ENCODE measurements around the gene ZNF521.
"Not testable (repeated sequence)": the region's sequence is repeated elsewhere in the genome, so short reads cannot be mapped to it uniquely, and the experiment has no call there.

The ZNF521 gene

DNA sequence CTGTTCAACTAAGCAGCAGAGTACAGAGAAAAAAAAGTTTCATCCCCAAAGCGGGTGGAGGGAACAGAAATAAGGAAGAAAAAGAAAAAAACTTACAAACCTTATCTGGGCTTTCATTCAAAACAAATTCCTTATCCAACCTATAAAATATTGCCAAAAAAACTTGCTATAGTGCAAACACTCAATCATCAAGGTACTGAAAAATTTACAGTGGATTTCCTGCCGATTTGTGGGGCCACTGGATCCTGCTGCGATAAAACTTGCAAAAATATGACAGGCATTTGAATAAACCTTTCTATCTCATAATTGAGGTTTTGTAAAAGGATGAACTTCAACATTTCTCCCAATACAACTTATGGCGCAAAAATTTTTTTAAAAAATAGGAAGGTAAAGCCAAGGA lies 77.0 kb downstream of the ZNF521 start:
- DNase-seq: no peak
- no peaks in the 10 kb centered on the region for H3K36me3 Mint-ChIP-seq
- no peak for ATAC-seq (replicated peaks)
- no peaks in the 10 kb centered on the region for H3K4me1 Mint-ChIP-seq
- H3K9me3 Mint-ChIP-seq: peaks cover 2 to 3% of the 10 kb centered on the region in 2 donors
- H3K27me3 Mint-ChIP-seq: peaks cover 4 to 5% of the 10 kb centered on the region in 2 donors
- H3K4me3 Mint-ChIP-seq: no peak overlapping the region
- no peak overlapping the region for H3K27ac Mint-ChIP-seq

DNA sequence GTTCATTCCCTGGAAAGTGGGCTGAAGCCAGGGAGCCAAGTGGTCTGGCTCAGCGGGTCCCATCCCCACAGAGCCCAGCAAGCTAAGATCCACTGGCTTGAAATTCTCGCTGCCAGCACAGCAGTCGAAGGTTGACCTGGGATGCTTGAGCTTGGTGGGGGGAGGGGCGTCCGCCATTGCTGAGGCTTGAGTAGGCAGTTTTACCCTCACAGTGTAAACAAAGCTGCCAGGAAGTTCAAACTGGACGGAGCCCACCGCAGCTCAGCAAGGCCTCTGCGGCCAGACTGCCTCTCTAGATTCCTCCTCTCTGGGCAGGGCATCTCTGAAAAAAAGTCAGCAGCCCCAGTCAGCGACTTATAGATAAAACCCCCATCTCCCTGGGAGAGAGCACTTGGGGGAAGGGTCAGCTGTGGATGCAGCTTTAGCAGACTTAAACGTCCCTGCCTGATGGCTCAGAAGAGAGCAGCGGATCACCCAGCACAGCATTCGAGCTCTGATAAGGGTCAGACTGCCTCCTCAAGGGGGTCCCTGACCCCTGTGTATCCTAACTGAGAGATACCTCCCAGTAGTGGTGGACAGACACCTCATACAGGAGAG lies 84.9 kb downstream of the ZNF521 start:
- H3K4me3 Mint-ChIP-seq; H3K27me3 Mint-ChIP-seq; H3K9me3 Mint-ChIP-seq; H3K36me3 Mint-ChIP-seq; H3K27ac Mint-ChIP-seq; DNase-seq; ATAC-seq (replicated peaks); H3K4me1 Mint-ChIP-seq: not testable (repeated sequence)

DNA sequence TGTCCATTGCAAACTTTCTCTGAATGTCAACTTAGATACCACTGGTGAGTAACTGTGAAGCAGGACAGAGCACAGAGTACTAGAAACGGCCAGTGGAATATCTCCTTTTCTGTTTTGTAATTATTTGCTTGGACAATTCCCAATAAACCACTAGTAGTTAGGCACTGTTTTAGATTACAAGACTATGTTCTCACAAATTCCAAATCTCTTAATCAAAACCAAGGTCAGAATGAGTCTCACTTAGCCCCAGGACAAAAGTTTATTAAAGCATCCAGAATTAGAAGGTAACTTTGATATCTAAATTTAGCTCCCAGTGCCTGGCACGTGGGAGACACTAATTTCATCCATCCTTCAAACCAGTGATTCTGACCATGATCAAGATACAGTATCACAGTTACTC lies 89.0 kb downstream of the ZNF521 start:
- Mint-ChIP-seq H3K4me3 (no peak overlapping the region), H3K9me3 (no peaks in the 10 kb centered on the region), H3K27me3 (peaks cover 6 to 10% of the 10 kb centered on the region in 2 donors), H3K4me1 (no peaks in the 10 kb centered on the region), H3K36me3 (no peaks in the 10 kb centered on the region), H3K27ac (no peak overlapping the region)
- no peak for DNase-seq
- ATAC-seq (replicated peaks): no peak

DNA sequence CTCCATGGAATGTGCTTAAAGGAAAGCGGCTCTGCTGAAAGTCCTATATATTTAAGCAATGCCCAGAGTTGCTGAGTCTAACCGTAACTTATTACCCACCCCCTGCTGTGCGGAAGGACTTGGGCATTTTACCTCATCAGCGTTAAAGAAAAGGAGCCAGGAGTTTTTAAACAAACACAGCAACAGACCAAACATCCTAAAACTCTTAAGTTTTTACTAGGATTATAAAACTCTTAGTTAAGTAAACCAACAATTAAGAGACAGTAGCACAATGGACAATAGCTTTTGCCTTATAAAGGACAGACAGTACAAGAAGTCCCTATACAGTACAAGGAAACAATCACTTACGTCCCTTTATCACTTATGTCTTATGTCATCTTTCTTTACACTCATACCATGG lies 90.2 kb downstream of the ZNF521 start:
- H3K27me3 Mint-ChIP-seq: peaks cover 0 to 10% of the 10 kb centered on the region in 2 donors
- ATAC-seq (replicated peaks): no peak
- no peaks in the 10 kb centered on the region for H3K9me3 Mint-ChIP-seq
- H3K4me3 Mint-ChIP-seq: no peak overlapping the region
- H3K4me1 Mint-ChIP-seq: no peaks in the 10 kb centered on the region
- no peak overlapping the region for H3K27ac Mint-ChIP-seq
- H3K36me3 Mint-ChIP-seq: no peaks in the 10 kb centered on the region
- no peak for DNase-seq

DNA sequence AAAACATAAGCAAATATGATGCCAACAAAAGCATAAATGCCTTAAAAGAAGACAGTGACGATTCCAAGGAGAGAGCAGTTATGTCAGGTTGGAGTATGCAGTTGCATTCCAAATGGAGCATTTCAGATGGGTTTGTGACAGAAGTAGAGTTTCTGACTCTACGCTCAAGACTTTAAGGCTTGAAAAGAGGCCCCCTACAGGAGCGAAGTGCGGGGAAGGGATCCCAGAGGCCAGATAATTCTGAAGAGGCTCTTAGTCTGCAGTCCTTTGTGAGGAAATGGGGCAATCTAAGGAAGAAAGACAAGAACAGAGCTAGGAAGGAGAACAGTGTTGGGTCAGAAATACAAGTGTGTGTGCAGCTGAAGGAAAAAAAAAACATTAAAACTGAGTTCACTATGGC lies 95.5 kb downstream of the ZNF521 start:
- no peaks in the 10 kb centered on the region for H3K4me1 Mint-ChIP-seq

DNA sequence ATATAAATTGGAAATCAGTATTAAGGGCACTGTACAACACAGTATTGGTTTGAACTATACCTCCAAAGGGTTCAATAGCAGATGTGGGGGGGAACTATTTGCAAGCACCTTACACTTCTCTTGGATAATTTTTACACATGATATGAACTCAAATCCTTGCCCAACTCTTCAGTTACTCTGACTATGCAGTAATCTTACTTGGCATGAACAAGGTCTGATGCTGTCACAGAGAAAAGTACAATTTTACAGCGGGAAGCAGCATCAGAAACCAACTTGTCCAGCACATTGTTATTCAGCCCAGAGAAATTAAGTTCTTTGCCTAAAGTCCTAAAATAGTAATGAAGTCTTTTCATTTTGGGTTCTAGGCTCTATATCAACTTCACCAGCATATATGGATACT lies 98.2 kb downstream of the ZNF521 start:
- Mint-ChIP-seq H3K27me3 (no peaks in the 10 kb centered on the region), H3K36me3 (no peaks in the 10 kb centered on the region), H3K4me1 (no peaks in the 10 kb centered on the region), H3K9me3 (no peaks in the 10 kb centered on the region), H3K4me3 (no peak overlapping the region), H3K27ac (no peak overlapping the region)
- no peak for ATAC-seq (replicated peaks)
- no peak for DNase-seq

More for the DNA sequence above, 95.5 kb downstream of the ZNF521 start:
- DNase-seq (no peak), ATAC-seq (replicated peaks) (no peak)
- no peak overlapping the region for H3K27ac Mint-ChIP-seq
- H3K27me3 Mint-ChIP-seq: no peaks in the 10 kb centered on the region
- no peak overlapping the region for H3K4me3 Mint-ChIP-seq
- H3K9me3 Mint-ChIP-seq: no peaks in the 10 kb centered on the region
- H3K36me3 Mint-ChIP-seq: no peaks in the 10 kb centered on the region

DNA sequence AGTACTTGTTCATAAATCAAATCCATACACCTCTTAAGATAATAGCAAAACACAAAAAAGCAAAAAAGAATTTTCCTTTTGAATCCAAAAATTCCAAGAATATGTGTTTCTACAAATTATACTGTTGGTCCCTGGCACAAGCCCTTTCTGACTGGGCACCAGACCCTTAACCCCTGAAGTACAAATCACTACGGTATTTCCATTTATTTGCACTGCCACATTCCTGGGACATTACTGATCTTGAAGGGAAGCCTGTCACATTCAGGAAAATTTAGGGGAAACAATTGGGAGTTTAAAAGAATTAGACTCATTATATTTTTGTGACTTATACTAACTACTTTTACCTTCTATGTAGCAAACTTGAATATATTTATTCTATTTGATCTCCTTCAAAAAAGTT lies 98.8 kb downstream of the ZNF521 start:
- Mint-ChIP-seq H3K4me1 (no peaks in the 10 kb centered on the region), H3K27me3 (no peaks in the 10 kb centered on the region), H3K9me3 (no peaks in the 10 kb centered on the region), H3K4me3 (no peak overlapping the region), H3K27ac (no peak overlapping the region), H3K36me3 (no peaks in the 10 kb centered on the region)
- ATAC-seq (replicated peaks) (no peak), DNase-seq (no peak)

DNA sequence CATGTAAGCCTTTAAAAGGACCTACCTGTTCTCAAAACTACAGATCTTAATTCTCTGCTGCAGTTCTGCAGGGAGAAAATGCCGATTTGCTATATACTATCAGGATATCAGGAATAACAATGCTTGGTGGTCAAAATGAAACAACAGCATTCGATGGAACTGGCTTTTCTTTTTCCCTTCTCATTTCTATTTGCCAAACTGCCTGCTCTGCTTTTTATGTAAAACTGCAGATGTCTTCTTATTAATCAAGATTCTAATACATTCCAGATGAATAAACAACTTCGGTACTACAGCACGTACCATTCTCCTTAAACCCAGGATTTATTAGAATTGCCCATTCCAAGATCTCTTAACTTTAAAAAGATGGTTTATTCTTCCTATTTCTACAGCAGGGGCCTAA lies 100.9 kb downstream of the ZNF521 start:
- Mint-ChIP-seq H3K27ac (no peak overlapping the region), H3K9me3 (no peaks in the 10 kb centered on the region), H3K27me3 (no peaks in the 10 kb centered on the region), H3K4me1 (no peaks in the 10 kb centered on the region), H3K36me3 (no peaks in the 10 kb centered on the region), H3K4me3 (no peak overlapping the region)
- DNase-seq (no peak), ATAC-seq (replicated peaks) (no peak)

DNA sequence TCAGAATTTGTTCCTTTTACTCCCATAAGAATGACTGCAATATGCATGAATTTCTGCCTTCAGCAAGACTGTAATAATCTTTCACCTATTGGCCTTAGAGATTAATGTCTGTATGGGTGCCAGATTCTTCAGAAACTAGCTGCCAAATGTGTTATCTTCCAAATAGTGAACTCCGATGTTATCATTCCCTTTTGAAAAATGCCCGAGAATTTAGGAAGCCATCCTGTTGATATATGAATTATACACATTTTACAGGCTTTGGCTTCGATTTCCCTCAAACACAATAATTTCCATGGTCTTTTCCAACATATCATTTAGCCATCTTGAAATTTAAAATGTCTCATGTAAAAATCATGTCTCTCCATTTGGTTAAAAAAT lies 101.5 kb downstream of the ZNF521 start:
- no peaks in the 10 kb centered on the region for H3K27me3 Mint-ChIP-seq
- ATAC-seq (replicated peaks): no peak
- H3K27ac Mint-ChIP-seq: no peak overlapping the region
- no peak for DNase-seq
- H3K4me3 Mint-ChIP-seq: no peak overlapping the region
- H3K4me1 Mint-ChIP-seq: no peaks in the 10 kb centered on the region
- H3K9me3 Mint-ChIP-seq: no peaks in the 10 kb centered on the region
- H3K36me3 Mint-ChIP-seq: no peaks in the 10 kb centered on the region

DNA sequence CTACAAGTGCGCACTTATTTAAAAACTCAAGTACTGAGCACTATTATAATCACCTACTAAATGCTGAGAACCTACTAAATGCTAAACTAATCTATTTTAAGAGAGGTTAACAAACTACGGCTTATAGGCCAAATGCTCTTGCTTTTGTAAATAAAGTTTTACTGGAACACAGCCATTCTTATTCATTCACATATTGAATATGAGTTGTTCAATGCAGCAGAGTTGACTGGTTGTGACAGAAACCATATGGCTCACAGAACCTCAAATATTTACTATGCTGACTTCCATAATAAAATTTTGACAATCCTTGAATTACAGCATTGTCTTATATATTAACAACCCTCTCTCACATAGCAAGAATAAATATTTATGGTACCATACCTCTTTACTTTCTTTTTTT lies 103.2 kb downstream of the ZNF521 start:
- ATAC-seq (replicated peaks) (no peak), DNase-seq (no peak)
- Mint-ChIP-seq H3K27me3 (no peaks in the 10 kb centered on the region), H3K27ac (no peak overlapping the region), H3K9me3 (no peaks in the 10 kb centered on the region), H3K36me3 (no peaks in the 10 kb centered on the region), H3K4me3 (no peak overlapping the region), H3K4me1 (no peaks in the 10 kb centered on the region)

DNA sequence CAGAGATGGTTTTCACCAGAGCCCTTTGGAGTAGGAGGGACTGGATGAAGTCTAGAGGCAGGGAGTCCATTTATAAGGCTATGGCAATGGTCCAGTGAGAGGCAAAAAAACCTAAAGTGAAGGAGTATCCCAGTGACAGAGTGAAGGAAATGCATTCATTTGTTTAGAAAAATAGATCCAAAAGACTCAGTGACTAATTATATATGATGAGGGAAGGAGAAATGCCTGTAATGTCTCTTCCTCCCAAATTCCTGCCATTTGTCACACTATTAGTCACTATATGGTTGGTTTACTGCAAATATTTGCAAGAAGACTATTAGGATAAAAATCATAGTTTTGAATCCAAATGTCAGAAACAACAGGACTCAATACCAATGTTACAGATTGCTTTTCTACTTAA lies 104.2 kb downstream of the ZNF521 start:
- no peak for DNase-seq
- Mint-ChIP-seq H3K4me3 (no peak overlapping the region), H3K27me3 (no peaks in the 10 kb centered on the region), H3K4me1 (no peaks in the 10 kb centered on the region), H3K9me3 (no peaks in the 10 kb centered on the region), H3K27ac (no peak overlapping the region), H3K36me3 (no peaks in the 10 kb centered on the region)
- ATAC-seq (replicated peaks): no peak

DNA sequence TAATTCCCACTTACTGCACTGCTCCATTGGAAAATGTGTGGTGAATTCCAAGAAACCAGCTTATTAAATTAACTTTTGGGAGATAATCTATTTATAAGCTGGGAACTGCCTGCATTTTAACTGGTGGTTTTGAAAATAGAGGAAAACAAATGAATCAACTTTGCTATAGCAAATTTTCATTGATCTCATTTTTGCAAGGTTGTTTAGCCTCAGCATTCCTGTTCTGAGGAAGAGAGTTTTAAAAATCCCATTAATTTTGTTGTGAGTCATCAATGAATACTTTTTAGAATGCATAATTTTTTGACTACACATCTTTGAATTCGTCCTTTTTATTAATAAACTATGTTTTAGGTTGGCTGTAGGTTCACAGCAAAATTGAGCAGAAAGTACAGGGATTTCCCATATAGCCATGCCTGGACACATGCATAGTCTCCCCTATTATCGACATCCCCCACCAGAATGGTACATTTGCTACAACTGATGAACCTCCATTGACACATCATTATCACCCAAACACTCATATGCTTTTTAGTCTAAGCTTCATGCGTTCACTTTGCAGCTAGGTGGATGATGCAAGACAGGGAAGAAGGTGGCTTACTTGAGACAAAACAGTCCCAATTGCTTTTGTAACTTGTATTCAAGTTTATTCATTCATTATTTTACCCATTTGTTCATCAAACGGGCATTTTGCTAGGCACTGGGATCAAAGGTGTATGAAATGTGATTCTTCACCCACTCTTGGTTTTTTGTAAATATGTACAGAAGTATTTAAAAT lies 106.9 kb downstream of the ZNF521 start:
- Mint-ChIP-seq H3K4me3 (no peak overlapping the region), H3K9me3 (no peaks in the 10 kb centered on the region), H3K27me3 (no peaks in the 10 kb centered on the region), H3K27ac (no peak overlapping the region), H3K4me1 (no peaks in the 10 kb centered on the region), H3K36me3 (no peaks in the 10 kb centered on the region)
- DNase-seq (no peak), ATAC-seq (replicated peaks) (no peak)

DNA sequence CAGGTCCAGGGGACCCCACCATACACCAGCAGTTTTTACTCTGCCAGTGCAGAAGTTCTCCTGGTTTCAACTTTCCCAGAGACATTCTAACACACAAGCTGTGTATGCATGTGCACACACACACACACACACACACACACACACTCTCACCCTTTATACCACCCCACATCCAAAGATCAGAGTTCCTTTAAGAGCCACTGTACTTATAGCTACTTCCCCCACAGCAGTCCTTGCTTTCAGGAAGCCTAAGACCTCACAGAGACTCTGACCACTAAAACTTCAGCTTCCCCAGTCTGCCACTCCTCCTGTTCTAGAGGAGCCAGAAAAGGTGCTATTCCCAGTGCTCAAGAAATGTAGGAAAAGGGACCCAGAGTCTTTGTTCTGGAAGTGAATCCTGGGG lies 107.8 kb downstream of the ZNF521 start:
- no peak for ATAC-seq (replicated peaks)
- Mint-ChIP-seq H3K4me1 (no peaks in the 10 kb centered on the region), H3K4me3 (no peak overlapping the region), H3K36me3 (no peaks in the 10 kb centered on the region), H3K9me3 (no peaks in the 10 kb centered on the region), H3K27me3 (no peaks in the 10 kb centered on the region), H3K27ac (no peak overlapping the region)
- no peak for DNase-seq

DNA sequence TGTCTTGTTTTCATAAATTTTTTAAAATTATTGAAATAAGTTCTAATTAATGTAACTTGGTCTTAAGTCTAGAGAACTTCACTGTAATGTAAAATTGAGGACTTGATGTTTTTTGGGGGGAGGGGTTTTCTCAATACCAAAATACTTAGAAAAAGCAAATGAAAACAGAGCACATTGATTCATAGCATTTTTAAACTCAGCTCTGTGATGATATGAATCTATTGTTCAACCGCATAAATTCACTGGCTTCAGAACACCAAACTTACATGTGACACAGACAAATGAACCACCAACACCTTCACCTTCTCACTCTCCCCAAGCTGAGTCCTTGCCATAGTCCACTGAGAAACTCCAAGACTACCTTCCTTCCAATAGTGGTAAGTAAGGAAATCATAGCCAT lies 108.2 kb downstream of the ZNF521 start:
- H3K4me3 Mint-ChIP-seq: no peak overlapping the region
- no peaks in the 10 kb centered on the region for H3K4me1 Mint-ChIP-seq
- DNase-seq: no peak
- ATAC-seq (replicated peaks): no peak
- no peaks in the 10 kb centered on the region for H3K27me3 Mint-ChIP-seq
- H3K36me3 Mint-ChIP-seq: no peaks in the 10 kb centered on the region
- no peak overlapping the region for H3K27ac Mint-ChIP-seq
- no peaks in the 10 kb centered on the region for H3K9me3 Mint-ChIP-seq

DNA sequence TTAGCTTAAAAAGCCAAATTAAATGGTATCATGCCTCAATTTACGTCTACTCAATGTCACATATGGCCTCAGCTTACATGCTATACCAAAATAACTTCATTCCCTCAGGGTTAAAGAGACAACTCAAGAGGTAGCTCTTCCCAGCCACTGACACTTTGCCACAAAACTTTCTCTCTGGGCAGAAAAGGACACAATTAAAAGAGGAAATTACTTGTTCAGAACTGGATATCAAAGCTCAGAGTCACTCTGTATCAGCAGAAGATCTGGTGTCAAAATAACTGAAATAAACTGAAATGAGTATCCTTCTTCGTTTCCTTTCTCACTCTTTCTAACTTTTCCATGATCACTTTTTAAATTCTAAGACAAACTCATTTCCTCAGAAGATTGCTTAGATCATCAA lies 108.7 kb downstream of the ZNF521 start:
- H3K9me3 Mint-ChIP-seq: no peaks in the 10 kb centered on the region
- ATAC-seq (replicated peaks): no peak
- DNase-seq: no peak
- no peak overlapping the region for H3K4me3 Mint-ChIP-seq
- no peaks in the 10 kb centered on the region for H3K4me1 Mint-ChIP-seq
- H3K27me3 Mint-ChIP-seq: no peaks in the 10 kb centered on the region
- H3K27ac Mint-ChIP-seq: no peak overlapping the region
- H3K36me3 Mint-ChIP-seq: no peaks in the 10 kb centered on the region

DNA sequence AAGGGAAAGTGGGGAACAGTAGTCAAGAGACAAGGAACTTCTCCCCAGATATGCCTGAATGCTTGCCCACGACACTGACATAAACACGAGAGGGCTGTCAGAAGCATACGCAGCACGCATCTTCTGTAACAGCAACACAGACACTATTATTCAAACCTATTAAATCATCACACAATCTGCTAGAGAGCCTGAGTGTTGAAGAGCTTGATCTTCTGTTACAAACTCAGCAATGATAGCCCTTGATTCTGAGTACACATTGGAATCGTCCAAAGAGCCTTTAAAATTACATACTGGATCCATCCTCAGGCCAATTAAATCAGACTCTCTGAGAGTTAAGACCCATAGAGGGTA lies 111.6 kb downstream of the ZNF521 start:
- no peak for DNase-seq
- Mint-ChIP-seq H3K27me3 (no peaks in the 10 kb centered on the region), H3K4me3 (no peak overlapping the region), H3K4me1 (no peaks in the 10 kb centered on the region), H3K9me3 (no peaks in the 10 kb centered on the region), H3K27ac (no peak overlapping the region), H3K36me3 (no peaks in the 10 kb centered on the region)
- ATAC-seq (replicated peaks): no peak
